Smooth muscle cell (in vitro differentiated cells): ENCODE data around the gene RAD51B. TPM values are rescaled to one million over a fixed set of nuclear protein-coding genes. Genes with fewer than 3 reads are reported as not detected.

Experiments used
- DNase-seq: peaks from one replicate; lab custom pipeline; 2025; ENCODE audit not compliant: unreplicated experiment; lab: John Stamatoyannopoulos, UW
- H2AFZ ChIP-seq: fragments of 200-600 bp; sonication (generic); 2 replicates; pipeline ENCODE4 v1.6.0; 2016; ENCODE audit warnings: antibody characterized with exemption, low read depth, mild to moderate bottlenecking
- H3F3A ChIP-seq: fragments of 200-600 bp; sonication (generic); 2 replicates; pipeline ENCODE4 v1.6.0; 2017; ENCODE audit warnings: antibody characterized with exemption, low read depth
- H3K27ac ChIP-seq: fragments of 200-600 bp; sonication (generic); 2 replicates; pipeline ENCODE4 v1.5.1; 2016; ENCODE audit warnings: low read depth, mild to moderate bottlenecking
- H3K27me3 ChIP-seq: fragments of 200-600 bp; sonication (generic); 2 replicates; pipeline ENCODE4 v1.6.1; 2016; ENCODE audit warnings: low read depth, mild to moderate bottlenecking
- H3K36me3 ChIP-seq: fragments of 200-600 bp; sonication (generic); 2 replicates; pipeline ENCODE4 v1.5.1; 2016; ENCODE audit warnings: low read depth
- H3K4me1 ChIP-seq: fragments of 200-600 bp; sonication (generic); 2 replicates; pipeline ENCODE4 v1.5.1; 2016; ENCODE audit warnings: low read depth
- H3K4me2 ChIP-seq: fragments of 200-600 bp; sonication (generic); 2 replicates; pipeline ENCODE4 v1.6.0; 2016; ENCODE audit warnings: mild to moderate bottlenecking
- H3K4me3 ChIP-seq: fragments of 200-600 bp; sonication (generic); 2 replicates; pipeline ENCODE4 v1.5.1; 2016; ENCODE audit warnings: mild to moderate bottlenecking
- H3K79me2 ChIP-seq: fragments of 200-600 bp; sonication (generic); 2 replicates; pipeline ENCODE4 v1.6.0; 2016; ENCODE audit warnings: low read depth, mild to moderate bottlenecking
- H3K9ac ChIP-seq: fragments of 200-600 bp; sonication (generic); 2 replicates; pipeline ENCODE4 v1.6.0; 2016; ENCODE audit warnings: low read depth
- H3K9me3 ChIP-seq: fragments of 200-600 bp; sonication (generic); replicated peaks from 2 replicates; pipeline ENCODE4 v1.5.1; 2016; ENCODE audit warnings: low read depth
- H4K20me1 ChIP-seq: fragments of 200-600 bp; sonication (generic); 2 replicates; pipeline ENCODE4 v1.6.0; 2016; ENCODE audit warnings: low read depth
- WGBS: methylation state at CpG from one replicate; pipeline ENCODE4 v1.1.7; 2016; ENCODE audit warnings: low lambda C conversion rate; 5-methylcytosine and 5-hydroxymethylcytosine counted together
- polyA plus RNA-seq: library from polyadenylated mRNA; unstranded; fragments of >200 nt; fragmentation: Nextera tagmentation; extraction: Ambion mirVana; gene quantifications from 2 replicates; pipeline ENCODE4 v1.2.1, GENCODE V29; 2016
- total RNA-seq: library from RNA; depleted of rRNA; stranded (reverse); fragments of >200 nt; gene quantifications from 2 replicates; pipeline ENCODE4 v1.2.3, GENCODE V29; 2014
- TF ChIP-seq, protein P1 (sequence below): fragments of 200-600 bp; sonication (generic); IDR thresholded peaks from 2 replicates; pipeline ENCODE4 v1.5.1; 2017; ENCODE audit warnings: borderline replicate concordance, mild to moderate bottlenecking, antibody characterized with exemption; ENCODE audit not compliant: insufficient read depth, poor library complexity, severe bottlenecking

Gene RAD51B
- total and polyA plus RNA-seq, 2 experiments from 2014 or later = 4.6 to 5.3 TPM

DNA sequence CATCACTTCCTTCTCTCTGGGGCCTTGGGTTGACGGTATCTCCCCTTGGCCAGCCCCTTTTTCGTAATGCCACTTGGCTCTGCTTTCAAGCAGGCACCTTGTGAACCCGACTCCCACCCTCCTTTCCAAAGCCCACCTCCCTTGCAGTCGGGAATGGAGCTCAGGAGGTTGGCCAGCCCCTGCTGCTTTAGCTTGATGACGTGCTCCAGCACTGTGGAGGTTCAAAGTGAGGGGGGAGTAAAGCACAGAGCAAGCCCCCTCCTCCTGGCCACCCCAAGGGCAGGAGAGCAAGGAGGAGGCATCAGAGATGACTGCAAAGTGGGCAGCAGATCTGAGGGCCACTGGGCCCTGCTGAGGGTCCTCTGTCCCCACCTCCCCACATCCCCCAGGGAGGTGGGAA is 869.9 kb downstream of the RAD51B start:
- Histone ChIP-seq H3K9me3 (no peaks in the 10 kb centered on the region), H3F3A (peaks cover 46% of the 10 kb centered on the region), H3K27ac (no peak overlapping the region), H3K4me1 (peaks cover 45% of the 10 kb centered on the region), H3K4me3 (no peak overlapping the region), H3K36me3 (no peaks in the 10 kb centered on the region), H4K20me1 (no peaks in the 10 kb centered on the region), H3K4me2 (no peak overlapping the region), H3K9ac (no peak overlapping the region), H3K27me3 (no peaks in the 10 kb centered on the region), H3K79me2 (no peaks in the 10 kb centered on the region), H2AFZ (no peak overlapping the region)
- TF ChIP-seq, protein P1, sequence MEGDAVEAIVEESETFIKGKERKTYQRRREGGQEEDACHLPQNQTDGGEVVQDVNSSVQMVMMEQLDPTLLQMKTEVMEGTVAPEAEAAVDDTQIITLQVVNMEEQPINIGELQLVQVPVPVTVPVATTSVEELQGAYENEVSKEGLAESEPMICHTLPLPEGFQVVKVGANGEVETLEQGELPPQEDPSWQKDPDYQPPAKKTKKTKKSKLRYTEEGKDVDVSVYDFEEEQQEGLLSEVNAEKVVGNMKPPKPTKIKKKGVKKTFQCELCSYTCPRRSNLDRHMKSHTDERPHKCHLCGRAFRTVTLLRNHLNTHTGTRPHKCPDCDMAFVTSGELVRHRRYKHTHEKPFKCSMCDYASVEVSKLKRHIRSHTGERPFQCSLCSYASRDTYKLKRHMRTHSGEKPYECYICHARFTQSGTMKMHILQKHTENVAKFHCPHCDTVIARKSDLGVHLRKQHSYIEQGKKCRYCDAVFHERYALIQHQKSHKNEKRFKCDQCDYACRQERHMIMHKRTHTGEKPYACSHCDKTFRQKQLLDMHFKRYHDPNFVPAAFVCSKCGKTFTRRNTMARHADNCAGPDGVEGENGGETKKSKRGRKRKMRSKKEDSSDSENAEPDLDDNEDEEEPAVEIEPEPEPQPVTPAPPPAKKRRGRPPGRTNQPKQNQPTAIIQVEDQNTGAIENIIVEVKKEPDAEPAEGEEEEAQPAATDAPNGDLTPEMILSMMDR = no peak
- DNase-seq = no peak
- 93% methylated on average over 5 of the region's 5 CpGs for WGBS

DNA sequence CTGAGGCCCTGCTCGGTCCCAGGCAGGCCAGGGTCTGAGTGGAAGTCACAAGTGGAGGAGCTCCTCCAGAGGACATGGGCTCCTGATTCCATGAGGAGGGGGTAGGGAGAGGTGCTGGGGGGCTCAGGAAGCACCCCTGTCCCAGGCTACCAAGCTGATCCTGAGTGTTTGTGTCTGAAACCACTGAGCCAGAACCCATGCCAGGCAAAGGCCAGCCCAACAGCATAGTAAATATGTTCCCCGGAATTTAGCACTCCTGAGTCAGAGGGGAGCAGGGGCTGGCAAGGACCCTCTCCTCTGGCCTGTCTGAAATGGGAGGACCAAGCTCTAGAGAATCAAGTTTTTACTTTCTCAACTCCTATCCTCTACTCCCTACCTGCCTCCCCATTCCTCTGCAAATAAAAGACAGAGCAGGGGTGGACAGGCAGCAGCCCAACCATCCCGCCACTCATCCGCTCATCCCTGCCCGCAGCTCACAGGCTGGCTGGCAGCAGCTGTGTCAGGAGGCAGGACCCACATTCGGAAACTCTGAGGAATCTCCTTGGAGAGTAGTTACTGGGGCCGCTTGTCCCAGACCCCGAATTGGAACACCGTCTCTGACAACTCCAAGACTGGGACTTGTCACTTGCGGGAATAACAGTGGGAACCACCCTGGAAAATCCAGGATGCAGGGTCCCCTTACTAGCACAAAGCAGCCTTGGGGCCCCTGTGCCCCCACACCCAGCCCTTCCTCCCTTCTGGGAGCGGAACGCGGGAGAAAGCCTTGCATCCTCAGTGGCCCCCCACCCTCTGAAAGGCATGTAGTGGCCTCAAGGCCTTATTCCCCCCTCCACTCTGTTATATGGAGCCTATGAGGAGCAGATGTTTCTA is 870.7 kb downstream of the RAD51B start:
- Histone ChIP-seq H3K79me2 (no peaks in the 10 kb centered on the region), H3K4me2 (no peak overlapping the region), H3K27ac (no peak overlapping the region)

DNA sequence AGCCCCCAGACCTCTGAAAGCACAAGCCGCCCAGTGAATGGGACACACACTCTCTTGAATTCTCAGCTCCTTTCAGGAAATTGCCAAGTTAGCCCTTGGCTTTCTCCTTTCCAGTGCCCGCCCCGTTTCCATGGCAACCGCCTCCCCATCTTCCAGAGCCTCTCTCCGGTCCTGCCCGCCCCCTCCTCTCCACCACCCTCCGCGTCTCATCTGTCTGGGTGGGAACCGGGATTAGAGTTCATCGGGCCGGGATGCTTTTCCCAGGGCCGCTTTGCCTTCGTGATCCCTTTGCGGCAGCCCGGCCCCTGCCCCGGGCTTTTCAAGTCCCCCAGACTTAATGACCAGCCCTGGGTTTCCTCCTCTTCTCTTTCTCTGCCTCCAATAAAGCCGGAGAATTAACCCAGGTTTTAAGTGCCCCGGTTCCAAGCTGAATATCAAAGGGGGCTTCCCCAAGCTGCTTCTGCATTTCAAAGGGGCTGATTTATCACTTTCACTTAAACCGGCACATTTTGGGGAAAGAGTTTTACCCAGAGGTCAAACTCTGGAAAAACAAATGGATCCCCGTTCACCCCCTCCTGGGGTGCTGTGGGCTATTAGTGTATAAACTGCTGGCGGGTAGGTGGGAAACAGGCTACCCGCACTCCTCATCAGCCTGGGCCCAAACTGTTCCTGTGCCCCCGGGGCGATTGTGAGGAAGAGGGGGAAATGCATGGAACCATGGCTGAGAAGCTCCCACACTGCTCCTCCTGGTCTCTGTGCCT is 871.6 kb downstream of the RAD51B start:
- no peak overlapping the region for H3K4me2 ChIP-seq
- no peak overlapping the region for H3K9ac ChIP-seq
- H4K20me1 ChIP-seq = no peaks in the 10 kb centered on the region
- no peaks in the 10 kb centered on the region for H3K36me3 ChIP-seq
- no peak overlapping the region for H2AFZ ChIP-seq
- peaks cover 46% of the 10 kb centered on the region for H3F3A ChIP-seq
- peak overlapping the region; percentile 89 for H3K27ac ChIP-seq
- H3K27me3 ChIP-seq = no peaks in the 10 kb centered on the region
- H3K4me1 ChIP-seq = peaks cover 41% of the 10 kb centered on the region
- TF ChIP-seq, protein P1 = no peak
- DNase-seq = no peak
- WGBS = 44% methylated on average over 24 of the region's 24 CpGs
- no peaks in the 10 kb centered on the region for H3K9me3 ChIP-seq
- H3K79me2 ChIP-seq = no peaks in the 10 kb centered on the region
- no peak overlapping the region for H3K4me3 ChIP-seq

More for the DNA sequence above, 870.7 kb downstream of the RAD51B start:
- Histone ChIP-seq H3K36me3 (no peaks in the 10 kb centered on the region), H4K20me1 (no peaks in the 10 kb centered on the region), H3K4me1 (peaks cover 45% of the 10 kb centered on the region), H2AFZ (no peak overlapping the region), H3K27me3 (no peaks in the 10 kb centered on the region), H3K9ac (no peak overlapping the region), H3K4me3 (no peak overlapping the region), H3K9me3 (no peaks in the 10 kb centered on the region), H3F3A (peaks cover 46% of the 10 kb centered on the region)
- DNase-seq = no peak
- WGBS = 89% methylated on average over 13 of the region's 13 CpGs
- TF ChIP-seq, protein P1 = no peak
